HCT116 (cell line): Measurements from ENCODE around the gene CAPRIN2. TPM values are rescaled to one million over a fixed set of nuclear protein-coding genes. Genes with fewer than 3 reads are reported as not detected.
A peak's percentile ranks its signal among the peaks of the same experiment; 100 is the strongest.

Experiments used
- ATAC-seq: fragments of 200-7000 bp; cut with Tn5 transposase; 2 replicates; pipeline ENCODE4 v1.9.1; 2020; ENCODE audit warnings: mild to moderate bottlenecking, moderate library complexity
- BruUV-seq: library from RNA; stranded (reverse); fragments of 400-500 nt; replicated peaks from 2 replicates; lab custom pipeline; 2021; lab: Mats Ljungman, UMichigan
- CTCF ChIA-PET: fragments of 300-600 bp; sonication (Branson Sonifier 250); formaldehyde crosslinking; loops from one replicate; lab custom pipeline; 2021; ENCODE audit warnings: antibody characterized with exemption; lab: Charles Lee
- POLR2A ChIA-PET: fragments of 300-600, 350-600 bp; sonication (Branson Sonifier 250); formaldehyde crosslinking; loops from one replicate; lab custom pipeline; 2021; ENCODE audit warnings: antibody characterized with exemption; lab: Charles Lee
- RAD21 ChIA-PET, 2 experiments: fragments of 300-600 bp; sonication (Branson Sonifier 250); formaldehyde crosslinking; loops; one replicate each; lab custom pipeline; 2023; ENCODE audit warnings: low total read pairs in 2 of 2; ENCODE audit not compliant: uncharacterized antibody in 2 of 2, unreplicated experiment in 2 of 2, low non-redundant PET in 1 of 2; lab: Charles Lee
- DNase-seq: peaks from one replicate; pipeline ENCODE4 v3.0.0-alpha.2; 2010; ENCODE audit warnings: low read depth, low spot score
- H2AFZ ChIP-seq: fragments of 200-600 bp; shearing (Covaris generic), sonication (generic); 2 replicates; pipeline ENCODE4 v1.6.1; 2017; ENCODE audit warnings: low read depth, mixed run types, mixed read lengths, antibody characterized with exemption, low read length; ENCODE audit not compliant: poor library complexity, severe bottlenecking
- H3K27ac ChIP-seq: 2 replicates; pipeline ENCODE4 v1.5.1; 2012; ENCODE audit warnings: low read depth, low read length
- H3K27me3 ChIP-seq: fragments of 200-600 bp; sonication (generic); 2 replicates; pipeline ENCODE4 v1.6.1; 2016; ENCODE audit warnings: mixed run types, low read length, mixed read lengths; ENCODE audit not compliant: insufficient read depth
- H3K36me3 ChIP-seq, 2 experiments: fragments of 200-500 bp in 1 of 2; fragments of 200-600 bp in 1 of 2; sonication (Bioruptor generic) in 1 of 2; sonication (generic) in 1 of 2; 2 replicates each; pipeline versions ENCODE4 v1.5.1 to v1.6.1; 2014 to 2016; ENCODE audit warnings: low read length in 2 of 2, inconsistent platforms in 1 of 2, mixed read lengths in 1 of 2, mixed run types in 1 of 2; ENCODE audit not compliant: insufficient read depth in 2 of 2, control insufficient read depth in 1 of 2
- H3K4me1 ChIP-seq, 2 experiments: fragments of 200-600 bp in 1 of 2; sonication (generic) in 1 of 2; 2 replicates each; pipeline versions ENCODE4 v1.5.1 to v1.6.1; 2012 to 2017; ENCODE audit warnings: low read length in 2 of 2, inconsistent platforms in 1 of 2, mild to moderate bottlenecking in 1 of 2, mixed read lengths in 1 of 2, mixed run types in 1 of 2, moderate library complexity in 1 of 2; ENCODE audit not compliant: insufficient read depth in 2 of 2, control insufficient read depth in 1 of 2
- H3K4me2 ChIP-seq: fragments of 200-600 bp; sonication (generic); 2 replicates; pipeline ENCODE4 v1.6.1; 2017; ENCODE audit warnings: mixed run types, low read length, mixed read lengths
- H3K4me3 ChIP-seq, 2 experiments: fragments of 200-600 bp in 1 of 2; sonication (generic) in 1 of 2; replicated peaks in 1 of 2; 2 replicates each; pipeline ENCODE4 v1.5.1; 2011 to 2016; ENCODE audit warnings: low read length in 2 of 2, control low read depth in 1 of 2, low read depth in 1 of 2, mild to moderate bottlenecking in 1 of 2, mixed read lengths in 1 of 2, mixed run types in 1 of 2
- H3K79me2 ChIP-seq: fragments of 200-600 bp; sonication (generic); 2 replicates; pipeline ENCODE4 v1.6.1; 2017; ENCODE audit warnings: mild to moderate bottlenecking, mixed run types, low read length, moderate library complexity, mixed read lengths; ENCODE audit not compliant: insufficient read depth
- H3K9ac ChIP-seq: fragments of 200-600 bp; sonication (generic); 2 replicates; pipeline ENCODE4 v1.6.1; 2016; ENCODE audit warnings: low read length, mixed read lengths
- H3K9me2 ChIP-seq: fragments of 200-600 bp; sonication (generic), shearing (Covaris generic); 2 replicates; pipeline ENCODE4 v1.6.1; 2017; ENCODE audit warnings: mixed run types, mild to moderate bottlenecking, moderate library complexity; ENCODE audit not compliant: insufficient read depth
- H3K9me3 ChIP-seq, 2 experiments: fragments of 200-500 bp in 1 of 2; fragments of 200-600 bp in 1 of 2; sonication (Bioruptor generic) in 1 of 2; sonication (generic) in 1 of 2; 2 replicates each; pipeline ENCODE4 v1.6.1; 2014 to 2017; ENCODE audit warnings: low read length in 2 of 2, mixed read lengths in 2 of 2, inconsistent platforms in 1 of 2, low read depth in 1 of 2, mild to moderate bottlenecking in 1 of 2, mixed run types in 1 of 2, moderate library complexity in 1 of 2; ENCODE audit not compliant: control insufficient read depth in 1 of 2, insufficient read depth in 1 of 2
- H4K20me1 ChIP-seq: fragments of 200-600 bp; sonication (generic), shearing (Covaris generic); 2 replicates; pipeline ENCODE4 v1.6.1; 2017; ENCODE audit warnings: mixed run types, mild to moderate bottlenecking, moderate library complexity; ENCODE audit not compliant: insufficient read depth
- CBX3 ChIP-seq: IDR thresholded peaks from 2 replicates; pipeline ENCODE4 v1.6.1; 2012; ENCODE audit warnings: low read depth
- CEBPB ChIP-seq: IDR thresholded peaks from 2 replicates; pipeline ENCODE4 v1.6.1; 2012; ENCODE audit warnings: low read depth
- EGR1 ChIP-seq: IDR thresholded peaks from 2 replicates; pipeline ENCODE4 v1.6.1; 2012; ENCODE audit warnings: low read depth
- ELF1 ChIP-seq: IDR thresholded peaks from 2 replicates; pipeline ENCODE4 v1.6.1; 2012; ENCODE audit warnings: low read depth, borderline replicate concordance
- EZH2phosphoT487 ChIP-seq: fragments of 200-600 bp; IDR thresholded peaks from 2 replicates; pipeline ENCODE4 v1.6.1; 2018; ENCODE audit warnings: antibody characterized with exemption, borderline replicate concordance
- FOSL1 ChIP-seq: IDR thresholded peaks from 2 replicates; pipeline ENCODE4 v1.6.1; 2012; ENCODE audit warnings: low read depth
- JUND ChIP-seq: IDR thresholded peaks from 2 replicates; pipeline ENCODE4 v1.6.1; 2012
- POLR2A ChIP-seq: IDR thresholded peaks from 2 replicates; pipeline ENCODE4 v1.7.0; 2011; ENCODE audit warnings: borderline replicate concordance; ENCODE audit not compliant: insufficient read depth, insufficient read length; ENCODE audit errors: extremely low read depth
- POLR2AphosphoS5 ChIP-seq: IDR thresholded peaks from 2 replicates; pipeline ENCODE4 v1.6.1; 2011; ENCODE audit warnings: mild to moderate bottlenecking, low read depth, low read length, moderate library complexity
- RAD21 ChIP-seq: IDR thresholded peaks from 2 replicates; pipeline ENCODE4 v1.6.1; 2012; ENCODE audit warnings: low read depth, mild to moderate bottlenecking
- REST ChIP-seq: IDR thresholded peaks from 2 replicates; pipeline ENCODE4 v1.6.1; 2012; ENCODE audit warnings: low read depth
- SIN3A ChIP-seq: IDR thresholded peaks from 2 replicates; pipeline ENCODE4 v1.6.1; 2012; ENCODE audit warnings: low read depth
- SP1 ChIP-seq: IDR thresholded peaks from 2 replicates; pipeline ENCODE4 v1.6.1; 2012; ENCODE audit warnings: low read depth
- SRF ChIP-seq: IDR thresholded peaks from 2 replicates; pipeline ENCODE4 v1.6.1; 2012; ENCODE audit warnings: low read depth
- TCF7L2 ChIP-seq: IDR thresholded peaks from 2 replicates; pipeline ENCODE4 v1.7.0; 2011; ENCODE audit warnings: borderline replicate concordance, inconsistent platforms; ENCODE audit not compliant: insufficient read depth, insufficient read length; ENCODE audit errors: extremely low read depth
- YY1 ChIP-seq: IDR thresholded peaks from 2 replicates; pipeline ENCODE4 v1.6.1; 2011; ENCODE audit warnings: low read length, low read depth, moderate library complexity, mild to moderate bottlenecking; ENCODE audit not compliant: insufficient replicate concordance; ENCODE audit errors: extremely low read depth
- ZBTB33 ChIP-seq: IDR thresholded peaks from 2 replicates; pipeline ENCODE4 v1.6.1; 2011; ENCODE audit warnings: mild to moderate bottlenecking, low read length, moderate library complexity; ENCODE audit not compliant: insufficient replicate concordance; ENCODE audit errors: extremely low read depth
- ZFX ChIP-seq: fragments of 450-650 bp; IDR thresholded peaks from 2 replicates; pipeline ENCODE4 v1.6.1; 2017
- ZNF274 ChIP-seq: fragments of 200-500 bp; sonication (Bioruptor generic); IDR thresholded peaks from 2 replicates; pipeline ENCODE4 v1.6.1; 2014; ENCODE audit warnings: mild to moderate bottlenecking, low read depth, low read length, inconsistent platforms
- intact Hi-C: fragments of 100-400 bp; cut with micrococcal nuclease; formaldehyde crosslinking; loops from 2 replicates; pipeline ENCODE4 v1.10.0; 2022
- total RNA-seq: library from RNA; stranded (reverse); gene quantifications from one replicate; pipeline ENCODE4 v1.2.1, GENCODE V29; 2021; ENCODE audit not compliant: unreplicated experiment
- TF ChIP-seq, protein P1 (sequence below): IDR thresholded peaks from 2 replicates; pipeline ENCODE4 v1.6.1; 2012
- TF ChIP-seq, protein P2 (sequence below): IDR thresholded peaks from 2 replicates; pipeline ENCODE4 v1.6.1; 2012

The CAPRIN2 gene
- total RNA-seq, 1 experiment from 2014 or later, result 30.8 TPM

- peak overlapping the region; percentile 45 for H3K27ac ChIP-seq
- RAD21 ChIA-PET, result interaction anchor here in 1 of 2 experiments (0.9 kb wide), 1 partner anchor 38 kb away, joined by 3 read pairs; the partner anchor contains the start of gene CAPRIN2
- H3K4me3 ChIP-seq, result peak overlapping the region in 1 of 2 experiments; percentile 18; a peak in 1 of 4 replicates
- DNase-seq (peak; percentile 45), ATAC-seq (no peak)
- peak overlapping the region; percentile 27 for H2AFZ ChIP-seq
- CTCF ChIA-PET, result no interaction called here
- no peaks in the 10 kb centered on the region for H3K9me2 ChIP-seq
- peak overlapping the region; percentile 64 for H3K4me2 ChIP-seq
- H3K27me3 ChIP-seq, result no peaks in the 10 kb centered on the region
- POLR2A ChIA-PET, result interaction anchor here (0.5 to 1.7 kb wide), 2 partner anchors 38 to 97 kb away, joined by 5 to 7 read pairs; partner anchors contain the start of genes CAPRIN2 and IPO8
- H3K4me1 ChIP-seq, result peaks cover 30 to 61% of the 10 kb centered on the region in 2 experiments
- no TSS peak for BruUV-seq
- TF ChIP-seq TCF7L2 (peak; percentile 70), ZBTB33 (no peak), CBX3 (peak; percentile 46; the same call in 1 of the 2 replicates), ZFX (no peak), POLR2AphosphoS5 (peak; percentile 53; the same call in 1 of the 2 replicates), POLR2A (no peak), YY1 (no peak), EGR1 (no peak), SRF (no peak), EZH2phosphoT487 (no peak), FOSL1 (peak; percentile 18; the same call in 1 of the 2 replicates), CEBPB (peak; percentile 26; the same call in 1 of the 2 replicates), RAD21 (no peak), SP1 (peak; percentile 56), SIN3A (peak; percentile 39; the same call in 1 of the 2 replicates), ZNF274 (no peak), REST (no peak), ELF1 (no peak), JUND (peak; percentile 16; the same call in 1 of the 2 replicates)
- TF ChIP-seq, protein P1, sequence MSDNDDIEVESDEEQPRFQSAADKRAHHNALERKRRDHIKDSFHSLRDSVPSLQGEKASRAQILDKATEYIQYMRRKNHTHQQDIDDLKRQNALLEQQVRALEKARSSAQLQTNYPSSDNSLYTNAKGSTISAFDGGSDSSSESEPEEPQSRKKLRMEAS, result no peak
- TF ChIP-seq, protein P2, sequence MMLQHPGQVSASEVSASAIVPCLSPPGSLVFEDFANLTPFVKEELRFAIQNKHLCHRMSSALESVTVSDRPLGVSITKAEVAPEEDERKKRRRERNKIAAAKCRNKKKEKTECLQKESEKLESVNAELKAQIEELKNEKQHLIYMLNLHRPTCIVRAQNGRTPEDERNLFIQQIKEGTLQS, result no peak
- peaks cover 5% of the 10 kb centered on the region; the same call in 1 of the 2 replicates for H3K79me2 ChIP-seq
- intact Hi-C loops, result no loop called here
- no peaks in the 10 kb centered on the region for H4K20me1 ChIP-seq
- no peaks in the 10 kb centered on the region for H3K9me3 ChIP-seq
- peak overlapping the region; percentile 8; the same call in 1 of the 2 replicates for H3K9ac ChIP-seq
- H3K36me3 ChIP-seq, result no peaks in the 10 kb centered on the region
Observed at GRCh38 chr12:30792648-30793499, 38.1 kb upstream of the CAPRIN2 start.
